H54 (cell line): Measurements from ENCODE around the gene ZNRF1.

Source experiments
- DNase-seq: peaks from one replicate; pipeline ENCODE4 v3.0.0; 2011; ENCODE audit warnings: low spot score, mixed read lengths; ENCODE audit not compliant: insufficient read length
- FAIRE-seq: peaks from 3 replicates; lab custom pipeline; 2011; peaks lifted over from hg19 to GRCh38; lab: Jason Lieb, UNC
- POLR2A ChIP-seq: IDR thresholded peaks from 2 replicates; pipeline ENCODE4 v1.6.1; 2011; ENCODE audit warnings: low read depth, mild to moderate bottlenecking, low read length

Gene ZNRF1

DNA sequence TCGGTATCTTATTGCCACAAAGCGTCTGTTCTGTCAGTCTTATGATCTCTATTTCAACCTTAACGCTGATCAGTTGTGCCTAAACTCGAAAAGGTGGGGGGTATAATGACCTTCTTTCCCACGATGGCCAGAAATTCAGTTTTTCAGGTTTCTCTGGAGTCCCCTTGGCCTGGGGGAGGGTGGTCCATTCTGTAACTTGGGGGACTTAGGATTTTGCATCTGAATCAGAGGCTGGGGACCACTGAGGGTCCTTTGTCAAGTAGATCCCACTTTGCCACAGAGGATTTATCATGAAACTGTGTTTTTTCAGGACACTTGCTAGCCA, 7.6 kb upstream of the ZNRF1 start:
- no peak for DNase-seq
- no peak for TF ChIP-seq POLR2A
- no peak for FAIRE-seq

DNA sequence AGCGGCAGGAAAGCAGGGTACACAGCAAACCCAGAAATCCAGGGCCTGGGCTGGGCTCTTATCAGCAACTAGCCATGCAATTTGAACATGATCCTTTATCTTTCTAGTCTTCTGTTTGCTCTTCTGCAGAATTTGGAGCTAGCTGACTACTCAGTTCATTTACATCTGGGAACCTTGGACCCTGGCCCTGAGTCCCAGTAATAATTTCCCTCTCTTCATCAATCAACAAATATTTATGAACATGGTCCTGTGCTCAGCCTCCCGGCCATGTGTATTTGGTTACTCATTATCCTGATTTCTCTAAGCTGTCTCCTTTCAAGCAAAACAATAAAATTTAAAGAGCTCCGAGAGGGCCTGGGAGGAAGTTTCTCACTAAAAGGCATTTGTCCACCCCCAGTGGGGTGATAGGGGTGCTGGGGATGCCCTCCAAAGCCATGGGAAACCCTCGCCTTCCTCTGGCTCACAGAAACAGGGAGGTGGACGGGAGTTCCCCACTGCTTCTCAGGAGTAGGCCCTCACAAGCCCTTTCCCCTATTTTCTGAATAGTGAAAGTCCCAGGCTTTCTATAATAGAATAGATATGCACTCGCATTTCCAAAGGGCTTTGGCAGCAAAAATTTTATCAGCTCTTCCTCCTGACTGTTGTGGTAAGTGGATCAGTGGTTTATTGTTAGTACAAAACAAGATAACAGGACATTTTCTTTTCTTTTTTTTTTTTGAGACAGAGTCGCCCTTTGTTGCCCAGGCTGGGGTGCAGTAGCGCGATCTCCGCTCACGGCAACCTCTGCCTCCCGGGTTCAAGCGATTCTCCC, 7.0 kb upstream of the ZNRF1 start:
- no peak for TF ChIP-seq POLR2A
- FAIRE-seq (no peak), DNase-seq (no peak)

DNA sequence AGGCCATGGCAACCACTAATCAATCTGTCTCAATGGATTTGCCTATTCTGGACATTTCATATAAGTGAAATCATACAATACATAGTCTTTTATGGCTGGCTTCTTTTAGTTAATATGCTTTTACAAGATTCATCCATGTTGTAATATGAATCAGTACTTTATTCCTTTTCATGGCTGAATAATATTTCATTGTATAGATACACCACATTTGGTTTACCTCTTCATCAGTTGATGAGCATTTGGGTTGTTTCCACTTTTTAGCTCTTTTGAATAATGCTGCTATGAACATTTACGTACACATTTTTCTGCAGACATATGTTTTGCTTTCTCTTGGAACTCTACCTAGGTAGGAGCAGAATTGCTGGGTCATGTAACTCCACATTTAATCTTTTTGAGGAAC, 2.8 kb upstream of the ZNRF1 start:
- FAIRE-seq (no peak), DNase-seq (no peak)
- no peak for TF ChIP-seq POLR2A

DNA sequence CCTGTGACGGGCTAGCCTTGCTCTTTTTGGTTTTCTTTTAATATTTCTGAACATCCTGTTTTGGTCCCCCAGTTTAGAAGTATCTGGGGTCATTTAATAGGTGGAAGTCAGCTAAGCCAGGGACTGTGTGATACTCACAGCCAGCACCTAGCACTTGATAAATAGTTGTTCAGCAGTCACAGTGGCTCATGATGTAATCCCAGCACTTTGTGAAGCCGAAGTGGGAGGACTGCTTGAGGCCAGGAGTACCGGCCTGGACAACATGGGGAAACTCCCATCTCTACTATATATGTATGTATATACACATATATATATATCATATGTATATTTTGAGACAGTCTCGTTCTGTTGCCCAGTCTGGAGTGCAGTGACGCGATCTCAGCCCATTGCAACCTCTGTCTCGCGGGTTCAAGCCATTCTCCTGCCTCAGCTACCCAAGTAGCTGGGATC, 1.8 kb upstream of the ZNRF1 start:
- TF ChIP-seq POLR2A, result no peak
- DNase-seq (no peak), FAIRE-seq (no peak)

DNA sequence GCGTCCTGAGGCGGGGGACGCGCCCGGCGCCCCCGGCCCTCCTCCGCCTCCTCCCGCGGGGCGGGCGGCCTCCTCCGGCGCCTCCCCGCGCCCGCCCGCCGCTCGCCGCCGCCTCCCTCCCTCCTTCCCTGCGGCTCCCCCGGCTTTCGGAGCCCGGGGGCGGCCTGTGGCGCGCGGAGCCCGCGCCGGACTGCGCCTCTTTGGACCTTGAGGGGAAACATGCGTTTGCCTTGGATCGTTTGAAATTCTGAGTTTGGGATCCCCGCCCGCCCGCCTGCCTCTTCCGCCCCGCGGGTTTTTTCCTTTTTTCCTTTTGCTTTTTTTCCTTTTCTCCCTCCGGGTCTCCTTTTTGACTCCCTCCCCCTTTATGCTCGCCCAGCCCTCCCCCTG, 390 bp downstream of the ZNRF1 start:
- FAIRE-seq (no peak), DNase-seq (no peak)
- no peak for TF ChIP-seq POLR2A

DNA sequence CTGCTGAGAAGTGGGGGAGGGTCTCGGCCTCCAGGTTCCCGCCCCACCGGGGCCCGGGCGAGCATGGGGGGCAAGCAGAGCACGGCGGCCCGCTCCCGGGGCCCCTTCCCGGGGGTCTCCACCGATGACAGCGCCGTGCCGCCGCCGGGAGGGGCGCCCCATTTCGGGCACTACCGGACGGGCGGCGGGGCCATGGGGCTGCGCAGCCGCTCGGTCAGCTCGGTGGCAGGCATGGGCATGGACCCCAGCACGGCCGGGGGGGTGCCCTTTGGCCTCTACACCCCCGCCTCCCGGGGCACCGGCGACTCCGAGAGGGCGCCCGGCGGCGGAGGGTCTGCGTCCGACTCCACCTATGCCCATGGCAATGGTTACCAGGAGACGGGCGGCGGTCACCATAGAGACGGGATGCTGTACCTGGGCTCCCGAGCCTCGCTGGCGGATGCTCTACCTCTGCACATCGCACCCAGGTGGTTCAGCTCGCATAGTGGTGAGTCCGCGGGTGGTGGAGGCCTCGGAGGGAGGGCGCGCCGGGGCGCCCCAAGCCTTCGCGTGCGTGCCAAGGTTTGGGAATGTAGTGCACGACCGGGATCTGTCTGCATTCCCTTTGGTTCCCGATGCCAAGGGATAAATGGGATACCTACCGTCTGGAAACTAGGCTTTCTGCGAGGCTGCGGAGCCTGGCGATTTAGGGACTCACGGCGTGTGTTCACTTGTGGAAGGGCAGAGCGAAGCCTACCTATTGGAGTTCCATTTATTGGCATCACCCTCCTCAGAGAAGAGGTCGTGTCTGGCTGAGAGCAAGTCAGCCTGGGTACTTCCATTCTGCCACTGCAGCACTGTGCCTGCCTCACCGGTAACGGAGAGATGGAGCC, 1.0 kb downstream of the ZNRF1 start:
- TF ChIP-seq POLR2A, result no peak
- FAIRE-seq (no peak), DNase-seq (no peak)

DNA sequence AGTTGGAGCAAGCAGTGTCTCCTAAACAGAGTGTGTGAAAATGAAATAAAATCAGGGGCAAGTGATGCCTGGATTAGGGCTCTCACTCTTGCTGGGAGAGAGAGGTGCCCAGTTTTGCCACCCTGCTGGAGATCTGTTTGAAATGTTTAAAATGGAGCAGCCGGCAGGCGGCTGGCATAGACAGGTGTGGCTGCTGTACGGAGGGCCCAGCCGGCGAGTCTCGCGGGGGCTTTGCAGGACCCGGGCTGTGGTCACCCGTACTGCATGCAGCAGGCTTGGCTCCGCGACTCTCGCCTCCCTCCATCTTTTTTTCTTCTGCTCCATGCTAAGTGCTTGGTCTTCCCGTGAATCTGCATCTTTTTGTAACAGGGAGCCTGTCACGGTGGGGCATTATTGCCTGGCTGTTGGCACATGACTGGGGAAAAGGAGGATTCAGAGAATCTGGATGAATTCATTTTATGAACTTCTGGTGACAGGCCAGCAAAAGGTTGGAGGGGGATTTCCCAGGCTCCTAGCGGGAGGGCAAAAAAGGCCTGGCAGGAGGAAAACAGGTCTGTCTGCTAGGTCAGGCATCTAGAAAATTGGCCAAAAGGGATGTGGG, 1.8 kb downstream of the ZNRF1 start:
- DNase-seq (no peak), FAIRE-seq (no peak)
- TF ChIP-seq POLR2A, result no peak

DNA sequence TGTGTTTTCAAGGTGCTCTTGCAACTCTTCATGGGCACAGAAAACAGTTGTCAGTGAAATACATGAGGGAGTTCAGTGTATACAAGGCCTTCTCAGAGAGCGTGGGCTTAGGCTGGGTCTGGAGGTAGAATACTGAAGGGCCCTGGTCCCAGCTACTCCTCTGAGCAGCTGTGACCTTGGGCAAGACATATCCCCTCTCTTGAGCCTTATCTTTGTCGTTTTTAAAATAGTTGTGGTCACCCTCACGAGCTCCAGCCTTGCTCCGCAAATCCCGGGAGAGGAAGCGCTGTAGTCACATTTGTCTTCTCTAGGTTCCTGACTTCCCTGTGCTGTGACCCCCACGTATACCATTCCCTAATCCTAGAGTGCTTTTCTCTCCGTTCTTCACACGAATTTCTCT, 3.6 kb downstream of the ZNRF1 start:
- FAIRE-seq, result no peak
- DNase-seq, result no peak
- no peak for TF ChIP-seq POLR2A

DNA sequence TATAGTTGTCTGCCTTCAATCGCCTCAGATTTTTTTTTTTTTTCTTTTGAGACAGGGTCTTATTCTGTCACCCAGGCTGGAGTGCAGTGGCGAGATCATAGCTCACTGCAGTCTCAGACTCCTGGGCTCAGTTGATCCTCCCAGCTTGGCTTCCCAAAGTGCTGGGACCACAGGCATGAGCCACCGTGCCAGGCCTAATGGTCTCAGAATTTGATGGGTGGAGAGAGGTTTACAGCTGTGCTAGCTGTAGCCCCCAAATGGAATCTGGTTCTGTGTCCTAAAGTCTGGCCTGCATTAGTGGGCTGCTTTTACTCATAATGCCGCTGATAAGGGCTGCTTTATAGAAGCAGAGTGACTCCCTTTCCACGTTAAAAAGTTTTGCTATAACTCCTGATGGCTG, 5.1 kb downstream of the ZNRF1 start:
- TF ChIP-seq POLR2A, result no peak
- DNase-seq (no peak), FAIRE-seq (no peak)

DNA sequence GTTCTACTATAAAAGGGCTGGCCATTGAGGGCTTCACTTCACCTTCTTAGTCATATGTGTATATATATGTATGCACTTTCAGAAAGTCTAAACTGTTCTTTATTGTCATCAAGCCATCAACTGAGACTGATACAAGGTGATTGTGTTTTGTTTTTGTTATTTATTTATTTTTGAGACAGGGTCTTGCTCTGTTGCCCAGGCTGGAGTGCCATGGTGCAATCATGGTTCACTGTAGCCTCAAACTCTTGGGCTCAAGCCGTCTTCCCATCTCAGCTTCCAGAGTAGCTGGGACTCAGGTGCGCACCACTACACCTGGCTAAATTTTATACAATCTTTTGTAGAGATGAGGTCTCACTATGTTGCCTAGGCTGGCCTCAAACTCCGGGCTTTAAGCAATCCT, 5.6 kb downstream of the ZNRF1 start:
- FAIRE-seq (no peak), DNase-seq (no peak)
- no peak for TF ChIP-seq POLR2A

DNA sequence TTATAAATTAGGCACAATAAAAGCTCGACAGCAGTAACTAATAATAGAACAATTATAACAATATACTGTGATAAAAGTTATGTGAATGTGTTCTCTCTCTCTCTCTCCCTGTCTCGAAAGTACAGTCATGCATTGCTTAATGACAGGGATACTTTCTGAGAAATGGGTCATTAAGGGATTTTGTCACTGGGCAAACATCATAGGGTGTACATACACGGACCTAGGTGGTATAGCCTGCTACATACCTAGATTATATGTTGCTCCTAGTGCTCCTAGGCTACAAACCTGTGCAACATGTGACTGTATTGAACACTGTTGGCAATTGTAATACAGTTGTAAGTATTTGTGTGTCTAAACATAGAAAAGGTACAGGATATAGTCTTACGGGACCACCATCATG, 6.9 kb downstream of the ZNRF1 start:
- DNase-seq (no peak), FAIRE-seq (no peak)
- TF ChIP-seq POLR2A, result no peak

DNA sequence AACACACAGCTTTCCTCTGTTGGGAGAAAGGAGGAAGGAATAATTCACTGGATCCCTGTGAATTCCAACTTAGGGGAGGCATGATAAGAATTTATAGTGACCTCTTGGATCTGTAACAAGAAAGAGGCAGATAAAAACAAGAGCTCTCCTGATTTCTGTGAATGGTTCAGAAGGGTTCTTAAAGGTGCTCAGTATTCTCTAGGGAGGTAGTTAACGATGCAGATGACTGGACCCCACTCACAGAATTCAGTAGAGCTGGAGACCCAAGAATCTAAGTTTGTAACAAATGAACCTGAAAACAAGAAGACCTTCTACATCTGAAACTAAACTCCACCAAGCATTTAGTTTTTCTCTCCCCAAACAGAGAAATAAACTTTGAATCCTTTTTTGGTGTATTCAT, 8.6 kb downstream of the ZNRF1 start:
- FAIRE-seq (no peak), DNase-seq (no peak)
- TF ChIP-seq POLR2A, result no peak

DNA sequence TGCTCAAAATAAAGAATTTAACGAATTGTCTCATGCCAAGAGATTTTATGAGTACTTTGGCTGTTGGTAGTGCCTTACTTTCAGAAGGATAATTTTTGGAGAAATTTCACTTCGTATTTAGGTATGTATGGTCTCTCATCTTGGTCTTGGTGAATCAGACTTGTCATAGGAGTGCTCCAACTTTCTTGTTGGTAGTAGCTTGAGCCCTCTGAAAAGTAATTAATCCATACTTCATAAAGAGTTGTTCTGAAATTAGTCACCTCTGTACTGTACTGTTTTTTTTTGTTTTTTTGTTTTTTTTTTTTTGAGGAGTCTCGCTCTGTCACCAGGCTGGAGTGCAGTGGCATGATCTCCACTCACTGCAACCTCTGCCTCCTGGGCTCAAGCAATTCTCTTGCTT, 11.6 kb downstream of the ZNRF1 start:
- DNase-seq, result no peak
- no peak for TF ChIP-seq POLR2A
- FAIRE-seq, result no peak

DNA sequence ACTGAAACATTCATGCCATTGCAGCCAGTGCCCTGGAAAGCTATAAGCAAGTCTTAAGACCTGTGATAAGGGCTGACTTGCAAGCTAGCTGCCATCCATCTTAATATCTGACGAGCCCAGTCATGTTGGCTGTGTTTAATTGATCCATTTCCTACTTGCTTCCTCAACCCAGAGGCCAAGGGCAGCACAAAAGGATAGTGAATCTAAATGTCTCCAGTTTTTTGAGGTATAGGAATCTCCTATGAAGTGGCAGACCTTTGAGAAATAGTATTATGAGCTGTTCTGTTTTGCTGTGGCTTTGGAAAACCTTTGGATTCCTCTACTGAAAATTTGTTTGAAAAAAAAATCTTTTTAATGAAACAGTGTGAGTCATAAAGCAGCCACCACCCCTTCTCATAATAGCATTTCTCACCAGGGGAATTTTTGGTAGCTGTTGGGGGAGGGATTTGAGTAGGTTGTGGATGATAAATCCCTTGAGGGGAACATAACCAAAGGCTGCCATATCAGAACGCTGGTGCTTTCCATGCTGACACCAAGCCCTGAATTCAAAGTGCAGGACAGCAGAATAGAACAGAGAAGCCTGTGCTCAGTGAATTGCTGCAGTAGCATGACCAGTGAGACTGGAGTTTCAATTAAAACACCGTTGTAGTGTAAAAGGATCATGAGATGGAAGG, 12.9 kb downstream of the ZNRF1 start:
- FAIRE-seq (peak; percentile 68), DNase-seq (no peak)
- no peak for TF ChIP-seq POLR2A
